Right lobe of liver (tissue), 6 donors: ENCODE results near the gene ESYT2. TPM values are rescaled to one million over a fixed set of nuclear protein-coding genes. Genes with fewer than 3 reads are reported as not detected.

Experiments used
- ATAC-seq, 4 donors: fragments of 200-7000 bp; cut with Tn5 transposase; one replicate each; pipeline ENCODE4 v1.9.1; 2020; ENCODE audit warnings: mild to moderate bottlenecking in 4 of 4, moderate library complexity in 4 of 4
- DNase-seq, 3 donors: peaks; one replicate each; pipeline ENCODE4 v3.0.0-alpha.2; 2020
- H3K27ac ChIP-seq, 3 donors: fragments of 200-600 bp; one replicate each; pipeline ENCODE4 v1.8.0; 2022
- H3K27me3 ChIP-seq, 2 donors: fragments of 200-600 bp; one replicate each; pipeline ENCODE4 v1.8.0; 2022
- H3K36me3 ChIP-seq, 4 donors: fragments of 200-600 bp; sonication (generic) in 1 of 4; one replicate each; pipeline versions ENCODE4 v1.5.1 to v1.8.0; 2017 to 2022; ENCODE audit warnings: control low read depth in 1 of 4
- H3K4me1 ChIP-seq, 4 donors: fragments of 200-600 bp; sonication (generic) in 1 of 4; one replicate each; pipeline versions ENCODE4 v1.5.1 to v1.8.0; 2017 to 2022; ENCODE audit warnings: control low read depth in 1 of 4
- H3K4me3 ChIP-seq, 3 donors: fragments of 200-600 bp; one replicate each; pipeline ENCODE4 v1.8.0; 2022
- H3K9me3 ChIP-seq, 4 donors: fragments of 200-600 bp; sonication (generic) in 1 of 4; one replicate each; pipeline versions ENCODE4 v1.5.1 to v1.8.0; 2017 to 2022; ENCODE audit warnings: control low read depth in 1 of 4
- CTCF ChIP-seq, 4 donors: fragments of 200-600 bp in 3 of 4; fragments of 450-650 bp in 1 of 4; IDR thresholded peaks; one replicate each; pipeline versions ENCODE4 v1.5.1 to v1.8.0; 2016 to 2022; ENCODE audit warnings: antibody characterized with exemption in 4 of 4, mild to moderate bottlenecking in 2 of 4
- POLR2A ChIP-seq: fragments of 450-650 bp; IDR thresholded peaks from one replicate; pipeline ENCODE4 v1.6.1; 2017; ENCODE audit warnings: antibody characterized with exemption, mild to moderate bottlenecking
- WGBS: methylation state at CpG from one replicate; pipeline ENCODE4 v1.1.6; 2018; ENCODE audit warnings: low coverage, low lambda C conversion rate; ENCODE audit not compliant: insufficient coverage; ENCODE audit errors: missing lambda C conversion rate; 5-methylcytosine and 5-hydroxymethylcytosine counted together
- intact Hi-C, 2 donors: fragments of 100-400 bp; cut with DNase I; formaldehyde crosslinking; loops; one replicate each; pipeline versions ENCODE4 v1.11.2 to v1.14.1; 2022
- total RNA-seq, 6 experiments: library from RNA; depleted of rRNA in 2 of 6; stranded (reverse); fragments of >200 nt in 2 of 6; fragmentation: NEBNext Ultra II Directional in 3 of 6; extraction: Animal tissue kit (Norgen Biotek cat#: 25700) in 3 of 6; gene quantifications; one replicate each; pipeline versions ENCODE4 v1.1.0 to v1.2.4, GENCODE V29; 2016 to 2023
- donor health status: DM: no; HTN: yes; CAD: no.
- donor health status: DM: no; HTN: no; CAD: no.
- donor health status: DM: no; HTN: no; CAD: no.
- donor health status: DM: no; HTN: yes; CAD: no.
- donor health status: DM: no; HTN: yes; CAD: no.

ESYT2 gene
- total RNA-seq, 6 experiments from 2014 or later = 19.7 to 28.7 (median 24.2) TPM

GRCh38 chr7:158710651-158711102, 118.6 kb downstream of the ESYT2 start:
- Histone ChIP-seq H3K27ac (no peak overlapping the region), H3K4me3 (no peak overlapping the region), H3K36me3 (no peaks in the 10 kb centered on the region), H3K9me3 (peaks cover 0 to 7% (median 0%) of the 10 kb centered on the region in 4 donors), H3K4me1 (no peaks in the 10 kb centered on the region), H3K27me3 (no peaks in the 10 kb centered on the region)
- ATAC-seq = peak in 2 of 4 donors; percentile 27 to 44
- 56% methylated on average over 6 of the region's 7 CpGs for WGBS
- TF ChIP-seq POLR2A (no peak), CTCF (IDR thresholded peaks at IDR 0.05) (no peak)
- intact Hi-C loops = no loop called here
- no peak for DNase-seq

GRCh38 chr7:158707610-158708009, 121.7 kb downstream of the ESYT2 start:
- no peak overlapping the region for H3K4me3 ChIP-seq
- no peaks in the 10 kb centered on the region for H3K36me3 ChIP-seq
- no peak for ATAC-seq
- TF ChIP-seq POLR2A (no peak), CTCF (IDR thresholded peaks at IDR 0.05) (no peak)
- 43% methylated on average over 2 of the region's 4 CpGs for WGBS
- H3K9me3 ChIP-seq = peaks cover 0 to 7% (median 0%) of the 10 kb centered on the region in 4 donors
- no peaks in the 10 kb centered on the region for H3K27me3 ChIP-seq
- DNase-seq = no peak
- no peak overlapping the region for H3K27ac ChIP-seq
- H3K4me1 ChIP-seq = no peaks in the 10 kb centered on the region
- intact Hi-C loops = loop anchor here in 1 of 2 donors (5.0 kb wide), 1 partner anchor 120 kb away; the partner anchor contains the start of gene ESYT2

GRCh38 chr7:158706710-158707590, 122.4 kb downstream of the ESYT2 start:
- DNase-seq (no peak), ATAC-seq (no peak)
- no peak for TF ChIP-seq CTCF (IDR thresholded peaks at IDR 0.05)
- no peak for TF ChIP-seq POLR2A
- peaks cover 0 to 7% (median 0%) of the 10 kb centered on the region in 4 donors for H3K9me3 ChIP-seq
- no peaks in the 10 kb centered on the region for H3K27me3 ChIP-seq
- intact Hi-C loops = loop anchor here in 1 of 2 donors (5.0 kb wide), 1 partner anchor 120 kb away; the partner anchor contains the start of gene ESYT2
- no CpG with 5 or more reads among the region's 29 CpGs for WGBS
- H3K27ac ChIP-seq = no peak overlapping the region
- no peaks in the 10 kb centered on the region for H3K36me3 ChIP-seq
- no peak overlapping the region for H3K4me3 ChIP-seq
- H3K4me1 ChIP-seq = no peaks in the 10 kb centered on the region

DNA sequence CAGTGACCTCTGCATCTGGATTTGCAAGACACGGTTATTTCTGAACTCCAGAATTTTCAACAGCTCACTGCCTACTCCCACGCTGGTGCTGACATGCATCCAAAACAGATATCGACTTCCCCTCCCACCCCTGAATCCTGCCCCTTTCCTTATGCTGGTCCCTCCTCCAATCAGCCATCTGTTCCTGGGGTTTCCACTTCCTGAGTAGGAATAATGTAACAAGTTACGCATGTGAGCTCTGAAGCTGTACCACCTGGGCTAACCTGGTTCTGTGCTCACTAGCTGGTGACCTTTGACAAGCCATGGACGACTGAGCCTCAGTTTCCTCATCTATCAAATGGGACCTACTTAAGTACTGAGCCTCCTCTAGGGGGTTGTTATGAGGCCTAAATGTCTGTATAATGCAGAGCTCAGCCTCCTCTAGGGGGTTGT, 123.0 kb downstream of the ESYT2 start:
- Histone ChIP-seq H3K27me3 (no peaks in the 10 kb centered on the region), H3K4me1 (no peaks in the 10 kb centered on the region), H3K27ac (no peak overlapping the region), H3K4me3 (no peak overlapping the region), H3K36me3 (no peaks in the 10 kb centered on the region), H3K9me3 (peaks cover 0 to 7% (median 0%) of the 10 kb centered on the region in 4 donors)
- intact Hi-C loops = loop anchor here in 1 of 2 donors (5.0 kb wide), 1 partner anchor 121 kb away; the partner anchor contains the start of gene ESYT2
- DNase-seq = no peak
- WGBS = 76% methylated on average over 5 of the region's 5 CpGs
- no peak for TF ChIP-seq CTCF (IDR thresholded peaks at IDR 0.05)
- ATAC-seq = no peak
